GM19468 (cell line): ENCODE results near the gene DMGDH.

ENCODE experiments used
- ATAC-seq: cut with Tn5 transposase; IDR thresholded peaks from one replicate; pipeline ENCODE4 v1.9.1; 2021; ENCODE audit warnings: mild to moderate bottlenecking, moderate library complexity, moderate number of reproducible peaks; ENCODE audit not compliant: unreplicated experiment; ENCODE audit errors: extremely low read depth

Gene DMGDH

GRCh38 chr5:79020861-79021561 lies 48.5 kb downstream of the DMGDH start:
- no peak for ATAC-seq

GRCh38 chr5:79014631-79015030 lies 54.8 kb downstream of the DMGDH start:
- ATAC-seq: no peak

- no peak for ATAC-seq
Observed at GRCh38 chr5:79011869-79012268, 57.6 kb downstream of the DMGDH start.

GRCh38 chr5:79011219-79011836 lies 58.1 kb downstream of the DMGDH start:
- ATAC-seq: no peak

- ATAC-seq: no peak
Observed at GRCh38 chr5:79008362-79008761, 61.1 kb downstream of the DMGDH start.

- ATAC-seq: no peak
Observed at GRCh38 chr5:79007872-79008271, 61.6 kb downstream of the DMGDH start.

GRCh38 chr5:79005936-79006631 lies 63.4 kb downstream of the DMGDH start:
- ATAC-seq: no peak

GRCh38 chr5:79005151-79005550 lies 64.3 kb downstream of the DMGDH start:
- no peak for ATAC-seq

GRCh38 chr5:79002374-79002773 lies 67.1 kb downstream of the DMGDH start:
- ATAC-seq: no peak

- no peak for ATAC-seq
Observed at GRCh38 chr5:79001471-79001870, 68.0 kb downstream of the DMGDH start.

GRCh38 chr5:78997090-78997489 lies 72.4 kb downstream of the DMGDH start:
- ATAC-seq: no peak

- no peak for ATAC-seq
Observed at GRCh38 chr5:78995521-78996007, 73.9 kb downstream of the DMGDH start.

- no peak for ATAC-seq
Observed at GRCh38 chr5:78993165-78993564, 76.3 kb downstream of the DMGDH start.

GRCh38 chr5:78992146-78992545 lies 77.3 kb downstream of the DMGDH start:
- no peak for ATAC-seq

- ATAC-seq: no peak
Observed at GRCh38 chr5:78989080-78989479, 80.4 kb downstream of the DMGDH start.

- peak; percentile 25 for ATAC-seq
Observed at GRCh38 chr5:78985725-78986223, 83.7 kb downstream of the DMGDH start.

- ATAC-seq: peak; percentile 12
Observed at GRCh38 chr5:78985116-78985724, 84.3 kb downstream of the DMGDH start, which contains the start of gene ARSB. Gene ARSB (minus strand): TSS chr5:78985310. CDS start chr5:78985248, 62 bp downstream.

GRCh38 chr5:78984439-78985115 lies 84.9 kb downstream of the DMGDH start:
- ATAC-seq: peak; percentile 46

GRCh38 chr5:78983601-78984438 lies 85.7 kb downstream of the DMGDH start:
- no peak for ATAC-seq
